Hematopoietic multipotent progenitor cell treated with erythropoietin and hydrocortisone succinate and interleukin-3 and kit ligand, for 6 days (in vitro differentiated cells): ENCODE measurements around the gene CADM2.
"Not testable (repeated sequence)": the region's sequence is repeated elsewhere in the genome, so short reads cannot be mapped to it uniquely, and the experiment has no call there.

ENCODE experiments used
- DNase-seq: peaks from one replicate; pipeline ENCODE4 v3.0.0-alpha.2; 2015

CADM2 gene

DNA sequence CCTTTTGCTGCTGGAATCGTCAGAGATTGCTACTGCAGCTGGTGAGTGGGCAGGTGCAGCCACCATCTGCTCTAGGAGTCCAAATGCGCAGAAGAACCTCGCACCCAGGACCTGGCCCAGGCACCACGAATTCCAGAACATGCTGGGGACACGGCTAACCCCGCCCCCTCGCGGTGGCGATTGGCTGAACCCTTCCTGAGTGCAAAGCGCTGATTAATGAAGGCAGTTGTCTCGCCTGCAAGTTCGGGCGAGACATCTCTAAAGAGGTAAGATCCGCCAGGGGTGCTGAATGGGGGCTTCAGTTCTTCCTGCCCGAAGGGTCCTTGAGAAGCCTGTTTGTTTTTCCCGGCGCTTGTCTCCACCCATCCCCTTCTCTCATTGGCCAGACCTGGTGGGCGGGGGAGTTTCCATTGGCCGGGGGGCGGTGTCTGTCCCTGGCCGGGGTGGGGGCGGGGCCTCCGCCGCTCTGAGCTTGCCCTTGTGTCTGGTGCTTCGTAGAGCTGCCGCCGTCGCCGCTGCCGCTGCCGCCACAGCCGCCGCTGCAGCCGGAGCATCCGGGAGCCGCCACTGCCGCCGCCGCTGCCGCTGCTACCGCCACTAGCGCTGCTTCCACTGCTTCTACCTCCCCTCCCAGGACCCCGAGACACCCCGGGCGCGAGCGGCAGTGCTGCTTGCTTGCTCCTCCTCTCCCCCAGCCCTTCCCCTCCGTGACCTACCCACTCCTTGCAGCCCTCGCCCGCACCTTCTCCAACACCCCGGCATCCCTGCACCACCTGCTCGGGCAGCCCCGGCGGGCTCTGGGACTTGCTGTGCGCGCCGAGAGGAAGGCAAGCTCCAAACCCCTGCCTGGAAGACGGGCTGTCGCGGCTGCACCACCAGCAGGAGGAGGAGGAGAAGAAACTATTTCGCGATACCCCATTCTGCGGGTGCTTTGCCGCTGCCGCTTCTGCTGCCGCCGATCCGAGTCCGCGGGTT lies at the start of gene CADM2:
TSS of gene CADM2 (plus strand) at position 495 of the 975 bp plus-strand sequence.
- DNase-seq, result peak; percentile 88

DNA sequence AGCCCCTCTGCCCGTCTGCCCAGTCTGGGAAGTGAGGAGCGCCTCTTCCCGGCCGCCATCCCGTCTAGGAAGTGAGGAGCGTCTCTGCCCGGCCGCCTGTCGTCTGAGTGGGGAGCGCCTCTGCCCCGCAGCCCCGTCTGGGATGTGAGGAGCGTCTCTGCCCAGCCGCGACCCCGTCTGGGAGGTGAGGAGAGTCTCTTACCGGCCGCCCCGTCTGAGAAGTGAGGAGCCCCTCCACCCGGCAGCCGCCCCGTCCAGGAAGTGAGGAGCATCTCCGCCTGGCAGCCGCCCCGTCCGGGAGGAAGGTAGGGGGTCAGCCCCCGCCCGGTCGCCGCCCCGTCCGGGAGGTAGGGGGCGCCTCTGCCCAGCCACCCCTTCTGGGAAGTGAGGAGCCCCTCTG lies 40.2 kb upstream of the CADM2 start:
- DNase-seq, result not testable (repeated sequence)

GRCh38 chr3:84922682-84923081 lies 36.1 kb upstream of the CADM2 start:
- DNase-seq, result no peak

DNA sequence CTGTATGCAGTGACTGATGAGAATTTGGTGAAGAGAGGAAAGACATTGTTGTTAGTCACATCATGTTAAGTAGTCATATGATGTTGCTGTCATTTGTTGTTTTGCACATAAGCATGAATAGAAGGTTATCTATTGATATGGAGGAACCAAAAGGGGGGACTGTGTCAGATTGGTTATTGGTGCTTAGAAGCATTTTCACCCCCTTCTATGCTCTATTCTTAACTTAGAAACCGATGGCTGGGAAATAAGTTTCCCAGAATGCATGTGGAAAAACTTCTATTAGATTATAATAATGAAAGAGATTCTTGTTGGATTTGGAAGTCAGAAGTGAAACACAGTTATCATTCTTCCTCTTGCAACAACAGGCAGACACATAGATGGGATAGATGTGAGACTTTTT lies 33.2 kb upstream of the CADM2 start:
- no peak for DNase-seq

- no peak for DNase-seq
These were observed 15.4 kb upstream of the CADM2 start for GRCh38 chr3:84943379-84943778.

DNA sequence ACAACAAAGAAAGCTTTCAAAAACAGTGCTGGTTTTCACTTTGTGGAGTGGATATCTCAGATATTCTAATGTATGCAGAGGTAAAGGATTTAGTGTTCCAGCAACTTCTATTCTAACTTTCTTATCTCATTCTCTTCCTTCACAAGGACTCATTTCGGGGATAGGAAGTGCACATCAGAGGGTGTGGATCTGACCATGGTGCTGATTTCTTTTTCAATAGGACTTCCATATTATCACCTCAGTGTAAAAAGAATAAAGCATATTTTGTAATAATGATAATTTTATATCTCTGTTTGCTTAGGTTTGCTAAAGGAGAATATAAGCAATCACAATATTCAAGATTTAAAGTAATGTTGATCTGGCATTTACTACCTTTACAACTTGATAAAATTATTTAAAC lies 12.5 kb upstream of the CADM2 start:
- DNase-seq, result peak; percentile 25

- DNase-seq, result no peak
These were observed 882 bp downstream of the CADM2 start for GRCh38 chr3:84959470-84960271.

- DNase-seq, result no peak
These were observed 1.8 kb downstream of the CADM2 start for GRCh38 chr3:84960581-84960980.

- no peak for DNase-seq
These were observed 2.2 kb downstream of the CADM2 start for GRCh38 chr3:84961011-84961410.

- no peak for DNase-seq
These were observed 2.9 kb downstream of the CADM2 start for GRCh38 chr3:84961521-84962255.

- no peak for DNase-seq
These were observed 3.6 kb downstream of the CADM2 start for GRCh38 chr3:84962415-84962814.

DNA sequence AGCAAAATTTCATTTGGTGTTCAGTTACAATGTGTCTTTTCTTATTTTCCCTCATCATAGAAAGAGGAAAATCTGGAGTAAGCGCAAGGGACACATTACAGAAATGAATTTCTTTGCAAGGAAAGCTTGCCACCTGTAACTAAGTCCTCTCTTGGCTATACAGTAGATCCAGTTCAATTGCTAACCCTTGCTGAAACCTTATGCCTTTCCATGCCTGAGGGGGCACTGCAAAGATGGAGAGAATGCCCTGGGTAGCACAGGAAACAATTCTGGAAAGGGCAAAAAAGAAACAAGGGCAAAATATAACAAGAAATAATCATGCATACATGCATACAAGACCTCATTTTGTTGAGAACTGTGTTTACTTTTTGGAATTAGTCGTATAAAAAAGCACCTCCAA lies 4.3 kb downstream of the CADM2 start:
- no peak for DNase-seq

DNA sequence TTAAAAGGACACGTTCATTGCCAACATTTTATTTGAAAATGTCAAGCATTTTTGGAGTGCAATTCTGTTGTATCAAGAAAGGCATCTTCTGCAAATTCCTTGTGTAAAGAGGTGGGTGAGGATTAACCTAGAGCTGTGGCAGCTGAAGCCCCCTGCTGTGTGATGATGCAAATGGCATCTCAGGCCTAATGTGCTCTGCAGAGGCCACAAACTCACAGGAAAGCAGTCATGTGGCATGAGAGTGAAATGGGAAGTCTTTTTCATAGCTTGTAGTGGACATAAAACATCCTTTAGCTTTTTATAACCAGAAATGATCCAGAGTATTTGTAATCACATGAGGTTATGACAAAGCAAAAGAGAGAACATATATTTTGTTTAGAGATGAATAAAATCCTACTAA lies 6.4 kb downstream of the CADM2 start:
- DNase-seq, result peak; percentile 27

DNA sequence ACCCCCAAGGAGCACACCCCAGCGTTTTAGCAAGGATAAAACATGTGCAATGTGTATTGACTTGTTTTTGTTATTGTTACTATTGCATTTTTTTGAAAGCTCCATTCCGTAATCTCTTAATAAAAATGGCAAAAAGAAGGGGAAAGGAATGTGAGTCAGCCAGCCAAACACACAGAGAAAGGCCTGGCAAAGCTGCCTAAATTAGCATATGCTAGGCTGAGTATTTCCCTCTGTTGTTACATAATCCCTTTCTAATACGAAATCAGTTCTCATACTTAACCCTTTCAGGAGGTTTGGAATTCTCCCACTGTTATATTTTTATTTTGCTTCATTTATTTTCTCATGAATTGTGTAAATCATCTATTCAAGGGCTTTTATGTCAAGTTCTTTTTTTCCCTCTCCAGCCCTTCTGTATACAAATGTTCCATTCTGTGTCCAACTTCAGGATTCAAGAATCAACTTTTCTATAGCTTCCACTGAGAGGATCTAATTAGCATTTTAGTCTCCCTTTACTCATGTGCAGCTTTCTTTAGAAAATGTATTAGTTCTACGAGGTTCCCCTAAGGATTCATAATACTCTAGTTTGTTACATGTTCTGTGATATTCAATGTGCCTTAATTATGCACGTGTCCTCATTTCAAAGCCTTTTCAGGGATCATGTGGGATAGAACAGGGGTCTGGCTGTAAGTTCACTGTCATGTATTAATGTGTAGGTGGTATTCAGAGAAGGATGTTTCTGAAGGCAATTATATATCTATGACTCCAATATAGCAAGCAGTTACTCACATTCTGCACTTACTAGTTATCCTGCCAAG lies 9.2 kb downstream of the CADM2 start:
- no peak for DNase-seq

DNA sequence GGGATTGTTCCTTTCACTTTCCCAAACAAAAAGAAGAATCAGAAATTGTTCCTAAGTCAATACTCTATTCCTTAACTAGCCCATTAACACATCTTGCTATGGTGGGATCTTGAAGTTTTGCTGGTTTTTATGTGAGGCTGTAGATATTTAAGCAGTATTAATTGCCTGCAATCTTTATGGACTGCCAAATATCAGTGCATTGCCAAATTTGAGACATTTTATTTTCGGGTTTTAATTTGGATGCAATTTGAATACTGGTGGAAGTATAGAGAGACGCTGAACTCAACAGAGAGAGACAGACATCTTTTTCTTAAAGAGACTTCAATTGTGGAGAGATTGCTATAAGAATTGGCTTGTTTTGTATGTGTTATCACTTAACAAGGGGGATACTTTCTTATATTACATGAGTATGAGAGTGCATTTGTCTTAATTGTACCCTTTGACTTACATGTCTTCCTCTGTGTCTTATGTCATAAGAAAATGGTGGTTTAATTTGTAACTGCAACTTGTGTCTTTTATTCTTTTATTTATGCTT lies 10.0 kb downstream of the CADM2 start:
- DNase-seq, result no peak

DNA sequence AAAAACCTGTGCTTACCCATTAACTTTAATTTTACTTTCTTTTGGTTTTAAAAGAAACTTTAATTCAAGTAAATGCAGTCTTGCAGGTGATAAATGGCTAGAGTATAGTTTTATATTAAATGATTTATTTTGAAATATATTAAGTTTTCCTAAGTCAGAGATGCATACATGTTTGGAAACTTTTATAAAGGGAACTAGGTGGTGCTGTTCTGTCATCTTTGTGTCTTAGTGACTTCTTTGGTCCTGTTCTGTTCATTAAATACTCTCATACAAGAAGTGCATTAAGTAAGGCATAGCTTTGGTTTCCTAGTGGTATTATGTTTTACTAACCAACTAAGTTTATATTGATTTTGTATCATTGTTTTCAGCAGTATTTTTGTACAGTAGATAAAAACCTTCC lies 15.6 kb downstream of the CADM2 start:
- DNase-seq, result no peak

DNA sequence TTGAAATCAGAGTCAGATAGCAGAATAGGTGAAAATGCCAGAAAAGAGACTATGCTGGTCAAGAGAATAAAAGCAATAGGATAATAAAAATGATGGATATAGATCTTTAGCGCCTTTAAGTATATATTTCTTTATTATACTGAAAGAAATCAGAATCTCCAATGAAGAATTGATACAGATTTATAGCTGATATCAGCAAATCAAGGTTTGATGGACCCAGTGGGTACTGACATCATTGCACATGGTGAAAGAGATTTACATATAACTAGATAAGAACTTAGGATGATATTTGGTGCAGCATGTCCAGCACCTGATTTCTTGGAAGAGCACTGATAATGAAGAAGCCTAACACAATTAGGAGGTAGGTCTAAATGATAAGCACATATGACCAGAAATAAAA lies 18.2 kb downstream of the CADM2 start:
- no peak for DNase-seq

DNA sequence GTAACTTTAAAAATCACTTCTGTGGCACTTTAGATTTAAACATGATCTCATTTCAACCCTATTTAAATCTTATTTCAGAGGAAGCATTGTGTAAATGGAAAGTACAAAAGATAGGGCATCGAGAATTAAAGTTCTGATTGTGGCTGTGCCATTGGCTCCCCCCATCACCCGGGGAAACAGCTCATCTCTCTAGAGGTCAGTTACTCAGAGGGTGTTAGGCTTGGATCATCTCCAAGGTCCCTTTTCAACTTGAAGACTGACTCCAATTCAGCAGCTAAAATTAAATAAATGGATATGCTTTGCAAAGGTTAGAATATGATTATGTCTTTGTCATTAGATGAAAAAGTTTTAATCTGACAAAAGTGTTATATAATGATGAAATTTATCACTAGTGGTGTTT lies 20.1 kb downstream of the CADM2 start:
- DNase-seq, result no peak

DNA sequence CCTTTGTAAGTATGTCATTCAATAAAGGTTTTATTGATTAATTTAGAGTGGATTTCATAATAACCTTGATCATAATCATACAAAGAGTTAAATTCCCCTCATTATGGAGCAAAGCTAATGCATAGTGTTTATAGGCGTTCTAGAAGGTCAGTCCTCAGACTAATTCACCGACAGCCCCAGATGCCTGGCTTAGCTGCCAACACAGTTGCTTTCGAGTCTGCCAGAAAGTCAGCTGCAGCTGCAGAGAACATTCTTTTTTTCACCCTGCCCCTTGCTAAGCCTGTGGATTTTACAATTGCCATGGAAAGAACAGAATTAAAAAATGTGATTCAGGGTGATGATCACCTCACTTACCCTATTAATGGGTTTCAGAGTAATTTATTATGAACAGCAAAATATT lies 21.2 kb downstream of the CADM2 start:
- no peak for DNase-seq

GRCh38 chr3:84980456-84980855 lies 21.7 kb downstream of the CADM2 start:
- DNase-seq, result no peak

DNA sequence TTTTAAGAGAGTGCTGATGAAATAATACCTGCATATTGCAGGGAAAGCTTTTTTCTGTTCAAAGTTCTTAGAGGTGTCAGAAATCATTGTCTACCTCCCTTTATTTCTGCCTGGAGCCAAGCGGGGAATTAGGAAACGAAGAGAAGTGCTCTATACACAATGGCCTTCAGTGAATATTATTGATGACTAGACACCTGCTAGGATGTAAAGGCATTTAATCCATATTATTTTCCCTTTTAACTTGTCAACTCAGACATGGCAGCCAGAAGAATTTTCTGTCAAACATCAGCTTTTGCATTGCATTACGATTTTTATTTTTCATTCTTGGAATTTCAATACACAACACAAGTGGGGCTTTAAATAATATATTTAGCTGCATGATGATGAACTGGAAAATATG lies 24.7 kb downstream of the CADM2 start:
- DNase-seq, result no peak

DNA sequence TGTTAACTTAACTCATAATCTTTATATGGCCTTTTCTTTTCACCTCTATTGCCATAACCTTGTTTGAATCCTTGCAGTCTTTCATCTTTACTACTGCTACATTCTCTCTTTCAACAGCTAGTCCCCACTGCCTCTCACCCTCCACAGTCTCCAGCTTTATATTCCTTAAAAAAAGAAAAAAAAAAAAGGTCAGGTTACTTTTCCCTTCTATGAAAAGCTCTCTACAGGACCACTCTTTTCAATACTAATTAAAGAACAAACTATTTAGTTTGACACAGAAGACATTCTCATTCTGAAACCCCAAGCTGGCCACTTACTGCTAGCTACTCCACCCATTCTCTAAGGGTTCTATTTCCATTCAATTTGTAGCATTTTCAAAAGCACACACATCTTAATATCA lies 25.6 kb downstream of the CADM2 start:
- no peak for DNase-seq
